ENCODE data around the gene PC. TPM values are rescaled to one million over a fixed set of nuclear protein-coding genes. Genes with fewer than 3 reads are reported as not detected.

Gene PC
- total RNA-seq, 3 donors from 2014 or later = 20.0 to 43.8 (median 43.3) TPM

GRCh38 chr11:66904055-66904454 lies 54.1 kb downstream of the PC start:
- Histone ChIP-seq H3K36me3 (ENCODE audit: low read depth) (no peaks in the 10 kb centered on the region), H3K9me3 (no peaks in the 10 kb centered on the region), H3K4me1 (ENCODE audit: low read depth) (no peaks in the 10 kb centered on the region), H3K4me3 (no peak overlapping the region)
- no peak for TF ChIP-seq CTCF (IDR thresholded peaks at IDR 0.05)
- ATAC-seq (peak; percentile 87), DNase-seq (peak in 2 of 3 donors; percentile 62 to 65)
- intact Hi-C loops (cut with DNase I, micrococcal nuclease) = no loop called here

- no peak for DNase-seq
- TF ChIP-seq CTCF (IDR thresholded peaks at IDR 0.05) = no peak
- no peaks in the 10 kb centered on the region for H3K36me3 ChIP-seq (ENCODE audit: low read depth)
- no peak for ATAC-seq
- intact Hi-C loops (cut with DNase I, micrococcal nuclease) = no loop called here
- H3K4me1 ChIP-seq (ENCODE audit: low read depth) = no peaks in the 10 kb centered on the region
- H3K4me3 ChIP-seq = no peak overlapping the region
- H3K9me3 ChIP-seq = no peaks in the 10 kb centered on the region
These were observed 55.6 kb downstream of the PC start for GRCh38 chr11:66902486-66903177.

GRCh38 chr11:66901964-66902390 lies 56.2 kb downstream of the PC start:
- ATAC-seq = peak; percentile 59
- TF ChIP-seq CTCF (IDR thresholded peaks at IDR 0.05) = no peak
- no peak for DNase-seq

GRCh38 chr11:66894141-66894540 lies 64.0 kb downstream of the PC start:
- intact Hi-C loops (cut with DNase I, micrococcal nuclease) = no loop called here
- H3K9me3 ChIP-seq = no peaks in the 10 kb centered on the region
- no peaks in the 10 kb centered on the region for H3K36me3 ChIP-seq (ENCODE audit: low read depth)
- DNase-seq (peak in 1 of 3 donors; percentile 10), ATAC-seq (no peak)
- H3K4me1 ChIP-seq (ENCODE audit: low read depth) = no peaks in the 10 kb centered on the region
- no peak overlapping the region for H3K4me3 ChIP-seq
- TF ChIP-seq CTCF (IDR thresholded peaks at IDR 0.05) = no peak

More at GRCh38 chr11:66901964-66902390, 56.2 kb downstream of the PC start:
- Histone ChIP-seq H3K4me3 (no peak overlapping the region), H3K36me3 (ENCODE audit: low read depth) (no peaks in the 10 kb centered on the region), H3K4me1 (ENCODE audit: low read depth) (no peaks in the 10 kb centered on the region), H3K9me3 (no peaks in the 10 kb centered on the region)
- intact Hi-C loops (cut with DNase I, micrococcal nuclease) = no loop called here

- Histone ChIP-seq H3K36me3 (ENCODE audit: low read depth) (no peaks in the 10 kb centered on the region), H3K9me3 (no peaks in the 10 kb centered on the region), H3K4me3 (no peak overlapping the region), H3K4me1 (ENCODE audit: low read depth) (no peaks in the 10 kb centered on the region)
- TF ChIP-seq CTCF (IDR thresholded peaks at IDR 0.05) = no peak
- ATAC-seq (no peak), DNase-seq (peak in 1 of 3 donors; percentile 17)
- intact Hi-C loops (cut with DNase I, micrococcal nuclease) = no loop called here
These were observed 65.3 kb downstream of the PC start for GRCh38 chr11:66892911-66893310.

Data from mucosa of descending colon (tissue), 3 donors.